HFF-Myc (cell line): ENCODE measurements around the gene NBAS.

ENCODE experiments used
- DNase-seq: peaks from one replicate; pipeline ENCODE4 v3.0.0-alpha.2; 2011; ENCODE audit warnings: low read depth; ENCODE audit errors: extremely low read depth
- H3K4me3 ChIP-seq: replicated peaks from 2 replicates; pipeline ENCODE4 v1.5.1; 2011; ENCODE audit warnings: low read depth, mild to moderate bottlenecking, control low read depth, low read length
- TF ChIP-seq, protein P1 (sequence below): IDR thresholded peaks from 2 replicates; pipeline ENCODE4 v1.5.1; 2012; ENCODE audit warnings: mild to moderate bottlenecking, low read depth, low read length, control low read depth; ENCODE audit errors: missing control alignments

Gene NBAS

DNA sequence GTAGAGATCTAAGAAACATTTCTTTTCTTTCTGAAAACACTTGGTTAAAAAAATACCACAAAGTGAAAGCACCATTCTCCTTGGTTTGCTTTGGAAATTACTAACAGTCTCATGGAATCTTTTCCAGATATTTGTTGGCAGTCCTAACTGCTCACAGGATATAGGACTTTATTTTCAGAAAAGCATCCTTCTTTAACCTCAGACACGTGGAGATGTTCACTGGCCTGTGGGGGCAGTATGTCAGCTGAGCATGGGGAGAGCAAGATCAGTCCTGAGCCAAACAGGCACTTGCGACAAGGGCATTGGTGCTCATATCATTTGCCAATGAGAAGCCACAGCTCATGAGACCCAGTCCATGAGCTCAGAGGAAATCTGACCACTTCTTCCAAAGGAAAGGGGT is 371.9 kb downstream of the NBAS start:
- H3K4me3 ChIP-seq: no peak overlapping the region
- DNase-seq: no peak
- TF ChIP-seq, protein P1, sequence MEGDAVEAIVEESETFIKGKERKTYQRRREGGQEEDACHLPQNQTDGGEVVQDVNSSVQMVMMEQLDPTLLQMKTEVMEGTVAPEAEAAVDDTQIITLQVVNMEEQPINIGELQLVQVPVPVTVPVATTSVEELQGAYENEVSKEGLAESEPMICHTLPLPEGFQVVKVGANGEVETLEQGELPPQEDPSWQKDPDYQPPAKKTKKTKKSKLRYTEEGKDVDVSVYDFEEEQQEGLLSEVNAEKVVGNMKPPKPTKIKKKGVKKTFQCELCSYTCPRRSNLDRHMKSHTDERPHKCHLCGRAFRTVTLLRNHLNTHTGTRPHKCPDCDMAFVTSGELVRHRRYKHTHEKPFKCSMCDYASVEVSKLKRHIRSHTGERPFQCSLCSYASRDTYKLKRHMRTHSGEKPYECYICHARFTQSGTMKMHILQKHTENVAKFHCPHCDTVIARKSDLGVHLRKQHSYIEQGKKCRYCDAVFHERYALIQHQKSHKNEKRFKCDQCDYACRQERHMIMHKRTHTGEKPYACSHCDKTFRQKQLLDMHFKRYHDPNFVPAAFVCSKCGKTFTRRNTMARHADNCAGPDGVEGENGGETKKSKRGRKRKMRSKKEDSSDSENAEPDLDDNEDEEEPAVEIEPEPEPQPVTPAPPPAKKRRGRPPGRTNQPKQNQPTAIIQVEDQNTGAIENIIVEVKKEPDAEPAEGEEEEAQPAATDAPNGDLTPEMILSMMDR: peak; percentile 15

DNA sequence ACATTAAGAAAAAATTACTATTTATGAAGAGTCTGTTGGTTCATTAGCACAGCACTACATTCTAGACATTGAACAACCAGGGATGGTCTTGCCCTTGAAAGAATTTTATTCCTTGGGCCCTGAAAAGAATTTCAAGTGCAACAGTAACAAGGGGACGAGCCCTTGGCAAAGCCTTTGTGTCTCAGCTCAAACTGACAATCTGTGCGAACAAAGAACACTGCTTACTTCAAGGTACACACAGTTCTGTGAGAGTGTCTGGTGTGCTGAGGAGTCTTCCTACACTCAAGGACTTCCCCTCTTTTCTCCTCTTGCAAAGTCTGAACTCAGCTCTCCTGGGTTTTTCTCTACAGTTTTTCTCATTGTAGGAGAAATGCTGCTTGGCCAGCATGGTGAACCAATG is 373.4 kb downstream of the NBAS start:
- TF ChIP-seq, protein P1: no peak
- DNase-seq: no peak
- no peak overlapping the region for H3K4me3 ChIP-seq

DNA sequence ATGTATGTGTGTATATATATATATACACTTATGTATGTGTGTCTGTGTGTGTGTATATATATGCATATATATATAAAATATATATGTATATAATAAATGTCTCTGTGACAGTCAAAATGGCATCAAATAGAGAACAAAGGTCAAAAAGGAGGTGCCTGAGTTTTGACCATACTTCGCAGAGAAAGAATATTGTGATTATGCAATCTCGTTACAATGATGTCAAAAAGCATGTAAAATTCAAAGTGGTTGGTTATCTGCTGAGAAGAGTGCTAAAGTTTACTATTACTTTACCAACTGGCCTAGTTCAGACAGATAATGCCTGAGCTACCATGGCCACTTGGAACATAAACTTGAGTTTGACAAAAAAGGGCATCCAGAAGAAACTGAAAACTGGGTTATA is 375.0 kb downstream of the NBAS start:
- no peak for DNase-seq
- TF ChIP-seq, protein P1: no peak
- no peak overlapping the region for H3K4me3 ChIP-seq

DNA sequence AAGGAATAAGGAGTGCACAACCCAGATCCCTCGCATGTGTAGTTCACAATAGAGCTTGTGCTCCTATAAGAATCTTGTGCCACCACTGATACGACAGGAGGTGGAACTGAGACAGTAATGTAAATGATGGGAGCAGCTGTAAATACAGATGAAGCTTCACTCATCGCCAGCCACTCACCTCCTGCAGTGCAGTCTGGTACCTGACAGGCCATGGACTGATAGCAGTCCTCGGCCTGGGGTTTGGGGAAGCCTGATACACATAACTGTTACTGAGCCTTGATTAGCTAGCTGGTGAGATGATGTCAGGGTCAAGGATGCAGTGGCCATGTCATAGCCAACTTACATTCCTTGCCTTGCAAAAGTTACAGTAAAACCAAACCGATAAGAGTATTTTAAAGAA is 376.6 kb downstream of the NBAS start:
- TF ChIP-seq, protein P1: no peak
- DNase-seq: no peak
- H3K4me3 ChIP-seq: no peak overlapping the region

DNA sequence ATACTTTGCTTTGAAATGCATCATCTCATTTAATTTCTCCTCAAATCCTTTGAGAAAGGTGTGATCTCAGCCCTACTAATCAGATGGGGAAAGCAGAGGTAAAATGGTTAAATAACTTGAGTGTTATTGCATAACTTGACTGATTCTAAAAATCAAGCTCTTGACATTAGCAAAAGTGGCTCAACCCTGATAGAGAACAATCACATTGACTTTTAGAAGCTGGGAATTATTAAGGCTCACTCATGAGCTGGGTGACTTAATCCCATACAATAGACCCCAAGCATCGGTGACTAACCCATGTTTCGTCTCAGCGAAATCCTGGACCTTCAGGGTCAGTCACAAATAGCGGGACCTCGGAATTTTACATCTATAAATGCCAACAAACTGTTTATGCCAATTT is 378.9 kb downstream of the NBAS start:
- no peak for DNase-seq
- H3K4me3 ChIP-seq: no peak overlapping the region
- TF ChIP-seq, protein P1: no peak

DNA sequence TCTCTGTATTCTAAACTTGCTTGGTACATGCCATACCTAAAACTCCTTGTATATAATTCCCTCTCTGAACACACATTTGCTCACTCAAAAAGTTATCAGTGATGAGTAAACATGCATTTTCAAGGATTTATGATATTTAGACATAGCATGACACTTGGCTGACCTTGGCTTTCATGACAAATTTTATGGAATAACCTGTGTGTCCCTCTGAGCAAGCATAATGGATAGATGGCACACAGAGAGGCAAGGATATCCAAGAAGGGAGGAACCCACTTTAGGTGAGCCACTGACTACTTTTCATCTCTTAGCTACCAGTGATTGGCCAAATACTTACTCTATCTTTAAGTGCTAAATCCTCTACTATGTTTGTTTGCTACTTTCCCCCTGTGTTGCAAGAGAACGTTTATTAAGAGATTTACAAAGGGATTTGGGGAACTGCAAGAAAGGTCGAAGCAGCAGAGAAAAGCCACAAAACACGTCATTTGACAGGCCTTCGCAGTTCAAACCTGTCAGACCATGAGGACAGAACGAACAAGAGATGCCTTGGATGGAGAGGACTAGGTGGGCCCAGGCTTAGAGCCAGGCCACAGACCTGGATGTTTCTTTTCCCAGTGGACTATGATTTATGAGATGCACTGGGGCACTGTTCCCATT is 379.9 kb downstream of the NBAS start:
- no peak for DNase-seq
- TF ChIP-seq, protein P1: no peak
- H3K4me3 ChIP-seq: no peak overlapping the region

DNA sequence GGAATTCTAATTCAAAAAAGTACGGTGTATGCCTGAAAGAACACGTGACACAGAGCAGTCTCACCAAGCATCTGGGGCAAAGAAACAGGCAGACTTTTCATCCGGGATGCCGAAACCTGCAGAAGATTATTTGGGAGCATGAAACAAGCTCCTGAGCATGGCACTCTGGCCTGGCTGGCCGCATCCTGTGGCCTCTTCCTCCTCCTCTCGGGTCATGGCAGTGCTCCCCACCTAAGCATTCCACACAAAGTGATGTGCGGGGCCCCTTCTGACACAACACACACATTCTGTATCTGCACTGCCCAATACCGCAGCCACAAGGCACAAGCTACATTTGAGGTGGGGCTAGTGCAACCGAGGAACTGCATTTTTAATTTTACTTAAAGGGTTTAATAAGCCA is 380.8 kb downstream of the NBAS start:
- no peak overlapping the region for H3K4me3 ChIP-seq
- no peak for DNase-seq
- TF ChIP-seq, protein P1: no peak
